Inflammatory macrophage treated with lipopolysaccharide for 1 hour (primary cell): Measurements from ENCODE around the gene MARK3.
A peak's percentile ranks its signal among the peaks of the same experiment; 100 is the strongest.

Experiments
- DNase-seq, 2 donors: peaks; one replicate each; pipeline ENCODE4 v3.0.0-alpha.2; 2020 to 2022

Gene MARK3

GRCh38 chr14:103367995-103368394 lies 17.2 kb upstream of the MARK3 start:
- DNase-seq: no peak

GRCh38 chr14:103370087-103370486 lies 15.1 kb upstream of the MARK3 start:
- DNase-seq: no peak

DNA sequence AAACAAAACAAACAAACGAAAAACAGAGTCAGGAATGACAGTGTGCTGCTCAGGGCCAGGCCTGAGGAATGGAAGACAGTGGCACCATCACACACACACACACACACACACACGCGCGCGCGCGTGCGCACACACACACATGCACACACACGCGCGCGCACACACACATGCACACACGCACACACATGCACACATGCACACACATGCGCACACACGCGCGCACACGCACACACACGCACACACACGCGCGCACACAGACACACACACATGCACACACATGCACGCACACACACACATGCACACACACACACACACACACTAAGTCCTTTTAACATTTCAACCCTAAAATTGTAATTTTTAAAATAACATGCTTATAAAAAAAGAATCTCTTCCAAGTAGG lies 13.2 kb upstream of the MARK3 start:
- no peak for DNase-seq

- DNase-seq: peak; percentile 79 to 87
Observed at GRCh38 chr14:103372552-103373304, 12.5 kb upstream of the MARK3 start.

DNA sequence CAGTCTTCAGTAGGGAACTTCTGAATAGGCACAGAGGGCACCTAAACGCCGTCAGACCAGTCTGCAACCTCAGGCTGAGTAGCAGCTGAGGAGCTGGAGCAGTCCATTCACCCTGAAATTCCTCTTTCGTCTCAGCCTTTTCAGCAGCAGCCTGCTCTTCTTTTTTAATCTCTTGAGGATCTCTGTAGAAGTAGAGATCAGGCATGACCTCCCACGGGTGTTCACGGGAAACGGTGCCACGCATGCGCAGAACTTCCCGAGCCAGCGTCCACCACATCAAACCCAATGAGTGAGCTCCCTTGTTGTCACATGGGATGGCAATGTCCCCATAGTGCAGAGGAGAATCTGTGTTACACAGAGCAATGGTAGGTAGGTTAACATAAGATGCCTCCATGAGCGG lies 11.1 kb upstream of the MARK3 start:
- DNase-seq: no peak

DNA sequence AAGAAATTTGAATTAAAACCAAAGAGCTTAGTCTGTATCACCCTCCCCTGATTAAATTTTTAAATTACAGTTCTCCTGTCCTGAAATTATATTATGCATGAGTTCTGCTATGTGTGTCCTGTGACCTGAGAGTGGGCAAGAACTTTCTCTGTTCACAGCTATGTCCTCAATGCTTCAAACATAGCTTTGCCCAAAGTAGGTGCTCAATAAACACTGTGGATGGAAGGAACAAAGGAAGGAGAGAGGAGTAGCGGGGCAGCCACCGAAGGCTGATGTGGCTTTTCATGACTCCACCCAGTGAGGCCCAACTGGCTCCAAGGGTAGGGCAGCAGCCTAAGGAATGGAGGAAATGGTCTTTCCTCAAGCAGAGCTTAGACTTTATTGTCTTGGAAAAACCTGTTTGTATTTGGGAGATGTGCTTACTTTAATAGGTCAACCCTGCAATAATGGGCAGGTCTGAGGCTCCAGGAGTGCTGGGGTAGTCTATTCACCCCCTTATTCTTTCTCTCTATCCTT lies 7.6 kb upstream of the MARK3 start:
- no peak for DNase-seq

DNA sequence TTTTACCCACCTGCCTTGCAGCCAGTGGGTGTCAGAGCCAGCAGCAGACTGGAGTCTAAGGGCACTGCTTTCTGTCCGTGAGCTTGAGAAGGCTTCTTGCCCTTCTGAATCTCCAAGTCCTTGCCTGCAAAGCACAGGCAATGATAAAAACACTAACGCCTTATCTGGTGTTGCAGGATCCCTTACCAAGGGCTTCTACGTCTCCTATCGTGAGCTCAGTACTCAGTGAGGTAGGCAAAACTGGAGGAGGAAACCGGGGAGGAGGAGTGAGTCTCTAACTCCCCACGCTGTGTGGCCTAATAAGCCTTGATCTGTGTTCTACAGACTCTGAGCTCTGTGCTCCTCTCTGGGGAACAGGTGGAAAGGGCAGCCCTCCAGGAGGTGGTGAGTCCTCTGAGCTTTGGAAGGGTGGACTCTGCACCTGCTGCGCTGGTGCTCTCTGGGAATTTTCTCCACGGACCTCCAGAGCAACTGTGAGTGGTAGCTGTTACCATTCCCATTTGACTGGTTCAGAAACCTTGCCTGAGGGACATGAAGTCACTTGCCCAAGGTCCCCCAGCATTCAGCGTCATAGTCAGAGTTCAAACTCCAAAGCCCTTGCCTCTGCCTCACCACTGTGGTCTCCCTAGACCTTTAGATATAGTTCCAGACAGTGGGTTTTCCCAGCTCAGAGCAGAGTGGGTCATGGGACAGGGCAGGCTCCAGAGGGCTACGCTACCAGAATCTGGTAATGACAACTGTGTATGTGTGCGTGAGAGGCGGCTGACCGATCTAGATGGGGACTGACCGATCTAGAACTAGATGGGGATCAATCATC lies 7.0 kb upstream of the MARK3 start:
- no peak for DNase-seq

- peak; percentile 72 for DNase-seq
Observed at GRCh38 chr14:103380719-103381377, 4.4 kb upstream of the MARK3 start.

- peak; percentile 87 to 92 for DNase-seq
Observed at GRCh38 chr14:103382376-103382775, 2.8 kb upstream of the MARK3 start.

DNA sequence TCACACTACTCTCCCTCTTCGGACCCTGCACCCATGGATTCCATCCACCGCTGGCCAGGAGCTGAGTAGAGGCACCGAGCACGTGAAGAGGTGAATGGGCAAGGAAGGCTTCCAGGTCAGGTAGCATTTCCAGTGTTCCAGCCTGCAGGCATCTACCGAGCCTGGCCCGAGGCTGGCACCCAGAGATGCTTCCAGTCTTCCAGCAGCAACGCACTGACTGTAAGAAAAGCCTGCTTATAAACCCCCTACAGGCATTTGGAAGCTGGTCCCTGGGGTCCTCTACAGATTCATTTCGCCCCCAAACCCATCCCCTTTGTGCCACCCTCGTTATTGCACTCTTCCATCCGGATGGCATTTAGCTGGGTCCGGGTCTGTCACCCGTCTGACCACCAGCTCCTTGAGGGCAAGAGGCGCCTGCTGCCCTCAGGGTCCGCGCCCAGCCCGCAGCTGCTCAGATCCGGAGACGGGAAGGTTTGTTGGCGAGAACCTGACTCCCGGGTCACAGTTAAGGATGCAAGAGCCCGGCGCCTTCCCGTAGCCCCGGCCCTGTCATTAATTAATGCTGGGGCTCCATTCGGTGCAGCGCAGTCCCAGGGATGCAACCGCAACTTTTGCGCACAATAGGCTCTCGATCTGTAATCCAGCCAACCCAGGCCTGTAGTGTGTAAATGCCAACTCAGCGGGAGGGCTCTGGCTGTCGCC lies 614 bp upstream of the MARK3 start:
- DNase-seq: no peak

DNA sequence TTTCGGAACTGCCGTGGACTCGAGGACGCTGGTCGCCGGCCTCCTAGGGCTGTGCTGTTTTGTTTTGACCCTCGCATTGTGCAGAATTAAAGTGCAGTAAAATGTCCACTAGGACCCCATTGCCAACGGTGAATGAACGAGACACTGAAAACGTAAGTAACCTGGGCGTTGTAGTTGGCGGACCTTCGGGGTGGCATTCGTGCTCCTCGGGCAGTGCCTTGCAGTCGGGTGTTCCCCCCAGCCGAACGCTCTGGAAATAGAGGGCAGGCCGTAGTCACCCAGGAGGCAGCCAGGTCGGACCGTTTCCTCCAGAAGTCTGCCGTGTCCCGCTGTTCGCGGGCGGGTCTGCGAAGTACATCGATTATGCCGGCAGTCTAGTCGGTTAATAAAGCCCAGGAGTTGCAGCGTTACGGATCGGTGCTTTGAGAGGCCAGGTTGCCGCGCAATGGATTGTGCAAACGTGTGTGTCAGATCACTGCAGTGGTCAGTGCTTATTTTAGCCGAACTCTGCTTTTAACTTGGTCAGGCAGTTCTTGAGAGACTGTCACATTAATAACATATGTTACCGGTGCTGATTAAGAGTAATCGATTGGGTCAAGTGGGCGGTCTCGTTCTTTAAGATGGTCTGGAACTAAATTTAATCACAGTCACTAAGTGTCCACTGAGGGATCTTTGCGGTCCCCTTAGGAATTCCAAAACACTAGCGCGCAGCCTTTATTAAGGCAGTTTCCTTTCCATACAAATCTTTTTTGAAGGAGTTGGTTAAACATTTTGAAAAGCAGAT lies 906 bp downstream of the MARK3 start:
- DNase-seq: peak in 1 of 2 donors; percentile 27

- DNase-seq: no peak
Observed at GRCh38 chr14:103386713-103387329, 1.6 kb downstream of the MARK3 start.

DNA sequence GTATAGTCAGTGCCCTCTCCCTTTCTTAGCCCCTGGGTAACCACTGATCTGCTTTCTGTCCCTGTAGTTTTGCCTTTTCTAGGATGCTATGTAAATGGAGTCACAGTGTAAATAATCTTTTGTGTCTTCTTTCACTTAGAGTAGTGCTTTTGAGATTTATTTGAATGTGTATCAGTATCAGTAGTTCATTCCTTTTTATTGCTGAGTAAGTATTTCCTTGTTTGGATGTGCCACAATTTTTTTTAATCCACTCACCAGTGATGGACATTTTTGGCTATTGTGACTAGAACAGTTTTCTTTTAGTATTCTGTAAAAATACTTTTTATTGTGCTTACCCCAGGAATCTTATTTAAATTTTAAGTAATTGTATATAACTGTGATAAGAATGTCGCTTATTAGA lies 3.4 kb downstream of the MARK3 start:
- DNase-seq: no peak

DNA sequence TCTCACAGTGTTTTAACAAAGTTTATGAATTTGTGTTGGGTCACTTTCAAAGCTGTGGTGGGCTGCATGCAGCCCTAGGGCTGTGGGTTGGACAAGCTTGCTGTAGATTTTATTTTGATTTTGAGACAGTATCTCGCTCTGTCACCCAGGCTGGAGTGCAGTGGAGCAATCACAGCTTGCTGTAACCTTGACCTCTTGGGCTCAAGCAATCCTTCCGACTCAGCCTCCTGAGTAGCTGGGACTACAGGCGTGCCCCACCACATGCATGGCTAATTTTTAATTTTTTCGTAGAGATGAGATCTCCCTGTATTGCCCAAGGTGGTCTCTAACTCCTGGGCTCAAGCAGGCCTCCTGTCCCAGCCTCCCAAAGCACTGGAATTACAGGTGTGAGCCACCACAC lies 5.4 kb downstream of the MARK3 start:
- no peak for DNase-seq

- peak; percentile 65 to 86 for DNase-seq
Observed at GRCh38 chr14:103391048-103391447, 5.8 kb downstream of the MARK3 start.

- DNase-seq: no peak
Observed at GRCh38 chr14:103392106-103392505, 6.9 kb downstream of the MARK3 start.

DNA sequence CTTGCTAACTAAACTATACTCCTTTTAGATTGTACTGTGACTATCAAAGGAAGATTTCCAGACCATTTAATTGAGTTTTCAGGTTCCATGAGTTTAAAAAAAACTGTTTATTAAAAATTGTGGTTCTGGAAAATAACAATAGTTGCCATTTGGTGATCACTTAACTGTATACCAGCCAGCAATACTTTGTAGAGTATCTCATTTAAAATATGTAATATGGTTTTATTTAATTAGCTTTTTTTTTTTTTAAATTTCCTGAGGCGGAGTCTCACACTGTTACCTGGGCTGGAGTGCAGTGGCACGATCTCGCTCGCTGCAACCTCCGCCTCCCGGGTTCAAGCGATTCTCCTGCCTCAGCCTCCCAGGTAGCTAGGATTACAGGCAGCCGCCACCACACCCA lies 7.4 kb downstream of the MARK3 start:
- DNase-seq: no peak

DNA sequence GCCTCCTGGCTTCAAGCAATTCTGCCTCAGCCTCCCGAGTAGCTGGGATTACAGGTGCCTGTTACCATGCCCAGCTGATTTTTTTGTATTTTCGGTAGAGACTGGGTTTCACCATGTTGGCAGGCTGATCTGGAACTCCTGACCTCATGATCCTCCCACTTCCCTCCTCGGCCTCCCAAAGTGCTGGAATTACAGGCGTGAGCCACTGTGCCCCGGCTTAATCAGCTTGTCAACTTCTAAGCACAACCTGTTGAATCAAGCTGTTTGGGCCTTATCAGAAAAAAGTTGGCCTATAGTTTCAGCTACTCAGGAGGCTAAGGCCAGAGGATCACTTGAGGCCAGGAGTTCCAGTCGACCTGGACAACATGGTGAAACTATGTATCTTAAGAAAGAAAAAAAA lies 7.9 kb downstream of the MARK3 start:
- peak; percentile 34 to 64 for DNase-seq

DNA sequence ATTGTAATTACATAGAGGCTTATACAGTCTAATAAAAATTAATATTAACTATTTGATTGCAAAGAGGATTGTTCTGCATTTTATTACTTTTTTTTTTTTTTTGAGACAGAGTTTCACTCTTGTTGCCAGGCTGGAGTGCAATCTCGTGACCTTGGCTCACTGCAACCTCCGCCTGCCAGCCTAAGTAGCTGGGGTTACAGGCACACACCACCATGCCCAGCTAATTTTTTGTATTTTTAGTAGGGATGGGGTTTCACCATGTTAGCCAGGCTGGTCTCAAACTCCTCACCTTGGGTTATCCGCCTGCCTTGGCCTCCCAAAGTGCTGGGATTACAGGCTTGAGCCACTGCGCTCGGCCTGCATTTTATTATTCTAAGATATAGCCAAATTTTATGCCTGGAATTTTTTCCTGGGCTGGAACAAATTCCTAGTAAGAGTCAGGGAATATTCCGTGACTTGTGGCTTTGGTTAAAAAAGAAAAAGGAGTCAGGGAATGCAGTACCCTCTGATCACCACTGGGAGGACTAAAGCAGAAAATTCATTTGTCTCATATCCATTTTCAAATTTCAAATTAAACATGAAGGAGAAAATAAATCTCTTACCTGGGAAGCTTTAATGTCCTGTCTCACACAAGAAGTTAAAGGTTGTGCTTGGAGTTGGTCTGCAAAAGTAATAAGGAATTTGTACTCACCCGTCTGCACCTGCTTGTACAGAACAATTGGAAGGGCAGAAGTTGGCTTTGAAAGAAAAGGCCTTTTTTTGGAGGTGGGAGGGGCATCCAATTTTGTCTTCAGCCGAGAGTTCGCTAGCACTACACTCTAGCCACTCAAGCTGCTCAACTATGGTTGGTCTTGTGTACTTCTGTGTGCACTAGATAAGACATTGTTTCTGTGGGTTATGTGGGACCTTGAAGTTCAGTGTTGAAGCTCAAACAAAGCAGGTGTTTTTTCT lies 8.7 kb downstream of the MARK3 start:
- peak; percentile 35 to 53 for DNase-seq

DNA sequence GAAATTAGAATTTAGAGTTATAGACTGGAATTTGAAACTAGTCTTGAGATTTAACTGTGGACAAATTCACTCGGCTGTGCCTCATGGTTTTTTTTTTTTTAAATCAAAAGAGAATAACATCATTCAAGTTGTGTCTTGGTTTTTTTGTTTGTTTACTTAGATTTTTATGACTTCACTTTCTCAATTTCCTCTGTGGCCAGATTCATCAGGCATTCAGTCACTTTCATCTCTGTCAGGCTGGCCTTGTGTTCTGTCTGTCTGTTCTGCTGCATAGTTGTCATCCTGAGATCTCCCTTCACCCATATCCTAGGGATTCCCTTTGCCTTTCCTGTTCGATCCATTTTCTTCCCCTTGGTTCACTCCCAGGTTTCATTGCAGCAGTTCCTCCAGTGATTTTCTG lies 10.0 kb downstream of the MARK3 start:
- DNase-seq: peak in 1 of 2 donors; percentile 32
